HG03460 (cell line): ENCODE measurements around the gene RERE.

Experiments used
- ATAC-seq: cut with Tn5 transposase; IDR thresholded peaks from one replicate; pipeline ENCODE4 v1.9.1; 2021; ENCODE audit not compliant: unreplicated experiment

RERE gene

DNA sequence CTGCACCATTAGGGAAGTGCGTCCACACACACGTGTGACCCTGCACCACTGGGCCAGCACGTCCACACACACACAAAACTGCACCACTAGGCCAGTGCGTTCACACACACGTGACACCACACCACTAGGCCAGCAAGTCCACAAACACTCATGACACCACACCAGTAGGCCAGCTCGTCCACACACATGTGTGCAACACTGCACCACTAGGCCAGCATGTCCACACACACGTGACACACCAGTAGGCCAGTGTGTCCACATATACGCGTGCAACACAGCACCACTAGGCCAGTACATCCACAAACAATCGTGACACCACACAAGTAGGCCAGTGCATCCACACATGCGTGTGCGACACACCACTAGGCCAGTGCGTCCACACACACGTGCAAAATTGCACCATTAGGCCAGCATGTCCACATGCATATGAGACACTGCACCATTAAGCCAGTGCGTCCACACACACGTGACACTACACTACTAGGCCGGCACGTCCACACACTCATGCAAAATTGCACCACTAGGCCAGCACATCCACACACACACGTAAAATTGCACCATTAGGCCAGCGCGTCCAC is 264.5 kb downstream of the RERE start:
- ATAC-seq = no peak

DNA sequence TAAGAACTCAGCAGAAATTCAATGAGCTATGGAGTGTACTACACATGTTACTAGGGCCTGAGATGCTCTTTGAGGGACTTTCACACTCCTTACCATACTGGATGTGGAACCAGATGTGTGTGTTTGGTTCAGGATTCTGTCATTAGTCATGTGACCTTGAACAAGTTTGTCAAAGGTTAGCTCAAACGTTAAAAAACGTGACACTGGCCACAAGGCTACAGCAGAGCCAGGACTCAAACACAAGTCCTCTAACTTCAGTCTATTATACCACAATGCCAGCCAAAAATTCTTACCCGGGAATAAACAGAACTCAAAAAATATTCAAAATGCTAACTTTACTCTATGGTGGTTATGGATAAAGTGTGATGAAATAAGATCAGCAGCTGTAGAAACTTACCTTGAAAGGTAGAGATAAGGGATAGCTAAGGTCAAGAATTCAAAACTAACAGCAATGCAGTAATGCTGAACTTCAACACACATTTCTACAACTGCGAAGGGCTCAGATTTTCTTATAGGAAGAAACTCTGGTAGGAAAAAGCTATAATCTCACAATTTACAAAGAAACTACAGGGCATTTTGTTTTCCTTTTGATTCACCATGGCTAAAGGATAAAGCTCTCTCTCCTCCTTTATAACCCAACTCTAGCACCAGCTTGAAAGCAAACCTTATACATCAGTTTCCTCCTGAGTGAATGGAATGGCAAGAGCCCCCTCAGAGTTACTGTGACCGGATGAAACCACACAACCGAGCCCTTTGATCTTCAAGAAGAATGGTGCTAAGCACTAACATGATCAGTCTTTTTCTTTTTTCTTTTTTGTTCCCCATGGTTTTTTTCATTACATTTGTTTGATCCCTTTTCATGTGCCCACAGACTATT is 265.6 kb downstream of the RERE start:
- no peak for ATAC-seq

DNA sequence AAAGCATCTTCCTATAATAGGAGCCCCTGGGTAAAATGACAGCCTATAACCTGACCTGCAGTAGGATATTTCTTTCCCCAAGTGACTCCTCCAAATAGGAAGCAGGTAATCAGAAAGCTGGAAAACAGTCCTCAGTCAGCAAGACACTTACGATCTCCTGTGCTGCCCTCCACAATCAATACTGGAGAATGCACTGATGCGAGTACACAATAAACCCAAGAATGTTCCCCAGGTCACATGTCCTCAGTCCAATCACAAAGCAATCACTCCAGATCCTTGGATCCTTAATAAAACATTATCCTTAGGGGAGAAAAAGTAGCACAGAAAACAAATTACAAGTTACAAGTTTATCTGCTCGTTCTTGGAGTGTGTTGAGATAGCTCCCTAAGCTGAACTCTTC is 266.4 kb downstream of the RERE start:
- ATAC-seq = no peak

- ATAC-seq = no peak
Observed at GRCh38 chr1:8547791-8548190, 269.6 kb downstream of the RERE start.

GRCh38 chr1:8545078-8545477 is 272.4 kb downstream of the RERE start:
- no peak for ATAC-seq

GRCh38 chr1:8544644-8545043 is 272.8 kb downstream of the RERE start:
- no peak for ATAC-seq

DNA sequence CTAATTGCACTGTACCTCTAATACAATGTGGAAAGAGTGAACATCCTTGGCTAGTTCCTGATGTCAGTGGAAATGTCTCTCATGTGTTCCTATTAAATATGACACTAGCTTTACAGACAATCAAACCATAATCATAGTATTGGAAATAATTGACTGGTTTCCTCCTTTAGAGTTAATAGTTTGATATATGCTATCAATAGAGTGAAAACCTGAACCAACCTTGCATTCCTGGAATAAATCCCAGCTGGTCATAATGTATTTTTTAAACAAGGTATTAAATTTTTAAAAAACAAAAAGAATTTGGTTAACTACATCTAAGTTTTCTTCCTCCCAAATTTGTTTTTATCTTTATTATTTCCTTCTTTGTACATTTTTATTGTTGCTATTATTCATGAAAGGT is 273.5 kb downstream of the RERE start:
- ATAC-seq = no peak

DNA sequence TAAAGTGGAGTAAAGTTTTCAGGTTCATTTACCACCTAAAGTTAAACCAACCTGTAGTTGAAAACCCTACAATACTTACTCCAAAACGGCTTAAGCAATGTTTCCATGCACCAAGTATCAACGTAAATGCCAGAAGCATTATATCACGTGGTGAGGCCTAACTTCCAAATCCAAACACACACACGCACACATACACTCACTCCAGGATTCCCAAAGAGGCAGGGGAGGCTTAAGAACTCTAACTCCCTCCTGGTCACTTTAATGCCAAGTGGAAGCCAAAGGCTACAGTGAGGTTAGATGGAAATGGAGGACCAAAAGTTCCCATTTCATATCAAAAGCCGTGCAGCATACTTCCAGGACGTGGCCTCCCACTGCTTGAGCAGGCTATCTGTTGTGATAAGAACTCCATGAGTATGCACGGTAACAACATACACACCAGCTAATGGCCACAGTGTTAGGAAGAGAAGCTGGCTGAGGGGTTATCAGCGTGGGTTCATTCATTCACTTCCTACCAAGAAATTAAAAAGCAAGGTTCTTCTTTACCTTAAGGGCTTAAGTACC is 275.4 kb downstream of the RERE start:
- no peak for ATAC-seq

- no peak for ATAC-seq
Observed at GRCh38 chr1:8540971-8541370, 276.5 kb downstream of the RERE start.

- ATAC-seq = no peak
Observed at GRCh38 chr1:8540261-8540941, 277.0 kb downstream of the RERE start.

DNA sequence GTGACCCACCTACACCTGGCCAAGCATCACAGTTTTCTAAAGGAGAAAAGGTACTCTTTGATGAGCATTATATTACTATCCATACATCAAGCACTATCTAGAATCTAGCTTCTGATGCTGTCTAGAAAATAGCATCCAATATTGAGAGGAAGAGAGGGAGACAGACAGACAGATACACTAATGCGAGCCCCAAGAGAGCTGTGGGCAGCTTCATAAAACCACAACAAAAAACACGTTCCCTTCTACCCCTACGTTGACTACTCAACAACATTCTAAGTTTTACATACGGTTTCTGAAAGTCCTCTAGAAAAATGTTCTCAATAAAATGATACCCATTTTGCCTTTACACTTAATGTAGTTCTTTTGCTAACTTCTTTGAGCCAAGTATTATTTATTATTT is 277.8 kb downstream of the RERE start:
- ATAC-seq = no peak

GRCh38 chr1:8538502-8538901 is 278.9 kb downstream of the RERE start:
- ATAC-seq = no peak

- no peak for ATAC-seq
Observed at GRCh38 chr1:8537991-8538390, 279.4 kb downstream of the RERE start.

DNA sequence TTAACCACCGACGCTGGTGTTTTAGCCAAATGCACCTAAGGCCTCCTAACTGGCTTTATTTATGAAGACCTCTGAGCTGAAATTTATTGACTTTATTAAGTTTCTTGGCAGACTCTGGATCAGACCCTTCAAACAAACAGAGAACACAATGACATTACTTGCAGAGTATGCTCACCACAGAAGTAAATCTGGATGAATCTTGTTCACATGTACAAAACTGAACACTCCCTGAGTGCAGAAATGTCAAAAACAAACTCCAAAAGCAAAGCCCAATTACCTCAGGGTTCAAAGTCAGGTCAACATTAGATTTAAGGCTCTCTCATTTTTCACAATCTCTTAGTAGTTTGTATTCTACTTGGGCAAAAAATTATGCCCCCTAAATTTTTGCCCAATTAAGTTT is 280.9 kb downstream of the RERE start:
- ATAC-seq = no peak

GRCh38 chr1:8533907-8534306 is 283.5 kb downstream of the RERE start:
- no peak for ATAC-seq

- ATAC-seq = no peak
Observed at GRCh38 chr1:8533124-8533523, 284.3 kb downstream of the RERE start.

DNA sequence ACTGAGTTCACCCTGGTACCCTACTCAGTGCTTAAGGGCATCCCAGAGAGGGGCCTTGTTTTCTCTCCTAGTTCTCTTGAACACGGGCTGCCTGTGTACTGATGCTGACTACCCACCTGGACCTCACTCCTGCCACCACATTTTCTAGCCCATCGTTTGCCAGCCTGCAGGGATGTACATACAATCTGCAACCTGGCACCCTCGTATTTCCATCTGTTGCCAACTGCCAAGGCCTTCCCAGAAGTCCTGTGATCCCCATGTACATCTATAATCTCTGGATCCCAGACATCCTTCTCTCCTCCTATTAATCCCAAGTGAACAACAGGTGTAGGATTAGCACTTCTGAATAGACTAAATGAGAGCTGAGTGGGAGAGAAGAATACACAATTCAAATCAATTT is 287.5 kb downstream of the RERE start:
- ATAC-seq = no peak

GRCh38 chr1:8527941-8528340 is 289.5 kb downstream of the RERE start:
- ATAC-seq = no peak

GRCh38 chr1:8525558-8526275 is 291.7 kb downstream of the RERE start:
- ATAC-seq = peak; percentile 56

- no peak for ATAC-seq
Observed at GRCh38 chr1:8525216-8525557, 292.3 kb downstream of the RERE start.

- ATAC-seq = no peak
Observed at GRCh38 chr1:8524627-8525157, 292.7 kb downstream of the RERE start.
